Occipital lobe (tissue), 3 donors: ENCODE measurements around the gene TSR1. TPM values are rescaled to one million over a fixed set of nuclear protein-coding genes. Genes with fewer than 3 reads are reported as not detected.

Experiments
- DNase-seq: peaks from one replicate; lab custom pipeline; 2025; lab: John Stamatoyannopoulos, UW
- small RNA-seq: library from RNA; depleted of rRNA; stranded (forward); fragments of <200 nt; gene quantifications from one replicate; pipeline ENCODE3, GENCODE V24; 2014
- total RNA-seq: library from RNA; depleted of rRNA; stranded (reverse); fragments of >200 nt; gene quantifications from one replicate; pipeline ENCODE4 v1.2.3, GENCODE V29; 2014

The TSR1 gene
- total RNA-seq, 1 donor from 2014 or later = 26.5 TPM

DNA sequence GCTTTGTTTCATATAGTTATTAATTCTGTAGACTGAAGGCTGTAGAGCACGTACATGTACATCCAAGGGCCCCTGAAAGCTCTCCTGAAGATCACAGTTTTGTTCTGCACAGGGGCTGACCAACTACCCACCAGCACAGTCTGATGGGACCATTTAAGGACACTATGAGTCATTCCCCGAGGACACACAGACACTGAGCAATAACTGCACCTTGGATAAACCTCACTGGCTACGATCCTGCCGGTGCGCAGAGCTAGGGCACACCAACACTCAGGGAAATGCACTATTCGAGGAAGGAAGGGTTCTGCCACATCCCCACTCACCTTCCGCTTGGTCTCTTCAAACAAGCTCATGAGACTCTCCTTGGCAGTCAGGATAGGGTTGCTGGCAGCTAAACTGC, 53.0 kb downstream of the TSR1 start:
- DNase-seq = no peak

DNA sequence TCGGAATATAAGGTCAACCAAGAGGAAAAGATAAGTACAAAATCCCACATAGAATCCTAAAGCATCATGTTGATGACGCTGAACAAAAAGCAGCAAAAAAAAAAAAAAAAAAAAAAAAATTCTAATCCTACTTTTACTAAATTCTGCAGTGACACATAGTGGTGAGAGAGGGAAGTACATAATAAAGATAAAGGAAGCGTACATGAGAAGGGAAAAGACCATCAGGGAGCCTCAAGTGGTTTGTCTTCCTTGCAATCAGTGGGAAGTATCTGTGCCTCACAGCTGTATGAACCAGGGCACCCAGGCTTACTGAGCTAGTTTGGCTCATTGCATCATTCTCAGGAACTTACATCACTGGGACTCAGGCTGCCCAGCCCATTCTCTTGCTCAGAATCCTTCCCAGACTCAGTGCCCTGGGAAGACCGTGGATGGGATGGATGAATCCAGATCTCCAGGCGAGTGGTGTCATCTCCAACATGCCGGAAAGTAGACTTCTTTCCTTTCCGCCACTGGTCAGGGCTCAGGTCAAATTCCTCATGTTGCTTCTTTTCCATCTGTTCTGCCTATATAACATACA, 53.9 kb downstream of the TSR1 start:
- DNase-seq = no peak

DNA sequence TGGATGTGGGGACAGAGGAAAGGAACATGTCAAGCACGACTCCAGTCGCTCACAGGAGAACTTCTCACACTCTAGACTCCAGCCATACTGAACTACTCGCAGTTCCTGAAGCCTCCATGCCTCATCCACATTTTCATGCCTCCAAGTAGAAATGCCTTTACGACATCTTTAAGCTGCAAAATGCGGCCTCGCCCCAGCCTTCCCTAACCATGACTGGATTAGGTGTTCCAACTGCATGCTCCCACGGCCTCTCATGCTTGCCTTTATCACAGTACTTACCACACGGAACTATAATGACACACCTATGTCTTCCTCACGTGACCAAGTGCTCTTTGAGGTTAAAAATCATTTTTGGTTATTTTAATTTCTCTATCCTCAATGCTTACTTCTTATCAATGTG, 56.5 kb downstream of the TSR1 start:
- DNase-seq = no peak

DNA sequence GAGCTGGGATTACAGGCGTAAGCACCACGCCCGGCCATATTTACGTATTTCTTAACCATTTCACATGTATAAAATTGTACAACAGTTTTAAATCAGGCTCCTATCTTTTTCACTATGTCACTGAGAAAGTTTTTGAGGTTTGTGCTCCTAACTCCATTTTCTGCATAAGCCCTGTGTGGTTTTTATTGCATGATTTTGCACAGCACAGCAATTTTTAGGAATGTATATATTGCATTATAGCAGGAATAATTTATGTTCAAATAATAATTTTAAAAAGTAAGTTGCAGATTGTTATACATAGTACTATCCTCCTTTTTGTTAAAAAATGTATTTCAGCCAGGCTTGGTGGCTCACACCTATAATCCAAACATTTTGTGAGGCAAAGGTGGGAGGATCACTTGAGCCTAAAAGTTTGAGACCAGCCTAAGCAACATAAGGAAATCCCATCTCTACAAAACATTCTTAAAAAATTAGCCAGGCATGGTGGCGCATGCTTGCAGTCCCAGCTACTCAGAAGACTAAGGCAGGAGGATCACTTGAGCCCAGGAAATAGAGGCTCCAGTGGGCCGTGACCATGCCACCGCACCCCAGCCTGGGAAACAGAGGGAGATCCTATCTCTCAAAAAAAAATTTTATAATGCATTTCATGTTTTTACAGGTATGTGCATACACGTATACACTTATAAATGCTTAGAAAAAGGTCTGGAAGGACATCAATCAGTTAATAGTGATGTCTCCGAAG, 58.7 kb downstream of the TSR1 start:
- DNase-seq = no peak

DNA sequence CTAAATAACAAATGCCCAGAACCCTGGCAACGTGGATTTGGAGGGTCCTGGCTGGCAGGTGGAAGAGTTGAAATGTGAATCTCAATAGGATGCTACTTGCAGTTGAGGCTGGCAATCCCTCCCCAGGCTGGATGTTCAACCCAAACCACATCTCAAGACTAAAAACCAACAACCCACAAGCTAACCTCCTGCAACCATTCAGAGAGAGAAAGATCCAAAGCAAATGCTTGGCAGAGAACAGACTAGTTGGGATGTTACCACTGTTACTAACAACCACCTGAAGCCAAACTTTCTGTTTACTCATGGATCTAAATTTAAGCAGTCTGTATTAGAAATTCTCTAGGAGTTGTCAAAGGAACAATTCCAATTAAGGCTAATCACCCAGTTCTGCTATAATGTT, 60.5 kb downstream of the TSR1 start:
- no peak for DNase-seq

DNA sequence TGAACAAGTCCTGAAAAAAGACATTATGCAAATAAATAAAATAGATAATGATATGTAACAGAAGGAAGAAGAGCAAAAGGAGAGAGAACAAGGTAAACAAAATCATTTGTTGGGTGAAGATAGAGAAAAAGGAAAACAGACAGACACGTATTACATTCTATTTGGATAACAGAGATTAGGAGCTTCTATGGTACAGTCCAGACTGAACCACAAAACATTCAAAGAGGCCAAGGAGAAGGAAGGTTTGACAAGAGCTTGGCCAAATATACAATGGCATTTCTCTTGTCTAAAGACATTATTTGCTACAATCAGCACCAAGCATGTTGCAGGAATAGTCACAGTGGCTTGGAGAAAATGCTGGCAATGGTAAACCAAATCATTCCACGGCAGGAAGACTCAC, 61.8 kb downstream of the TSR1 start:
- DNase-seq = no peak

Small RNA genes lying within 50 kb of the gene (small RNA-seq; reads per million reads assigned to genes)
- not detected for gene AC006435.3
- gene SNORD91A = 630 reads per million, percentile 98 among the genes with 10 or more reads in this experiment
- 83.8 reads per million, percentile 96 among the genes with 10 or more reads in this experiment for gene SNORD91B

Other genes starting within 250 kb of the TSR1 start
- 19.8 TPM for gene SMG6, start 32.7 kb downstream of the TSR1 start, total RNA-seq
- 57.9 TPM for gene SRR, start 32.5 kb downstream of the TSR1 start, total RNA-seq
- gene SGSM2, start 1.0 kb upstream of the TSR1 start, total RNA-seq = 63.5 TPM
- 7.6 TPM for gene MNT, start 64.6 kb upstream of the TSR1 start, total RNA-seq
- gene METTL16, start 175.4 kb upstream of the TSR1 start, total RNA-seq = 17.0 TPM